ENCODE measurements around the gene C3.

GRCh38 chr19:6694147-6694815 lies 26.2 kb downstream of the C3 start:
- no peak for TF ChIP-seq CTCF (optimal IDR thresholded peaks at IDR 0.05 in 1 of 3, IDR thresholded peaks at IDR 0.05 in 1 of 3, conservative IDR thresholded peaks at IDR 0.05 in 1 of 3; ENCODE audit: extremely low read depth in 1 of 3, insufficient read depth in 2 of 3, low read length in 3 of 3)
- TF ChIP-seq EZH2 (IDR thresholded peaks at IDR 0.05; ENCODE audit: low read length): no peak

Data from keratinocyte (primary cell).